GM19372 (cell line): ENCODE results near the gene SLC29A1.

ENCODE experiments used
- ATAC-seq: cut with Tn5 transposase; IDR thresholded peaks from one replicate; pipeline ENCODE4 v1.9.1; 2021; ENCODE audit warnings: mild to moderate bottlenecking, low read depth, moderate library complexity; ENCODE audit not compliant: unreplicated experiment

SLC29A1 gene

GRCh38 chr6:44234101-44235025 lies 11.0 kb downstream of the SLC29A1 start:
- no peak for ATAC-seq

DNA sequence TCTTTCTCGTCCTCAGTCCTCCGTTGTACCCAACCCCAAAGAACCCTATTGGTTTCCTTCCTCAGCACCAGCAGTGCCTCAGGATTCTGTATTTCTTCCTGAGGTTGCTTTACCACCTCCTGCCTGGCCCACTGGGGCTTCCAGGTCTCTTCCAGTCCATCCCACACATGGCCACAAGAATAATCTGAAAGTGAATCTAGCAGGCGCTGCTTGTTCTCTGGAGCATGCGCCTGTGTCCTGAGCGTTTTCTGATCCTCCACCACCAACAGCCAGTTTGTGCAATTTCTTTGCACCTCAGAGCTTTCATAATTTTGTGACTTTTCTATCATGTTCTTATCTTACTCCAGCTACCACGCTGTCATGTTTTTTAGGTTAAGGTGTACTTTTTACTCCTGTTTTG lies 11.9 kb downstream of the SLC29A1 start:
- no peak for ATAC-seq

DNA sequence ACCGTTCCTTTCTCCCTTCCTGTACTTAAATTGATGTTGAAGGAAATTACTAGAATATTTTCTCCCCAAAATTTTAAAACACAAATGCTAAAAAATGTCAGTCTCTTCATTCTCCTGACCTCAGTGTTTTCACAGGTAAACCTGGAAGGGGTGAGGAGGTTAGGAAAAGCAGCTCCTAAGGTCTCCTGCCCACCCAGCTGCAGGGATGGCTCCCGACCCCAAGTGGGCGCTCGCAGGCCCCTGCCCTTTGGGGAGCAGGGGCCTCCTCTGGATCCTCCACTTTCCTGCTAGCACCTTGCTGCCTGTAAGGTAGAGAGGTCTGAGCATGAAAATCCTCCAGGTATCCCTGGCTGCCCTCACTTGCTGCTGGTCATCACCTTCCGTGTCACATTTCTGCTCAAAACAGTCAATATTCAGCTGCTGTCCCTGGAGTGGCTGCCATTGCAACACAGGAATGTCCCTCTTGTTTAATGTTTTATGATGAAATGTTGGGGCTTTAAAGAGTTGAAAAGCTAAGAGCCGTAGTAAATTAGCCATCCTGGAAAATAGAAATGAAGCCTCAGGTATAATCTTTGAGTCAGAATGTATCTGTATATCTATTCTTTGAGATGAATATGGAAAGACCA lies 12.6 kb downstream of the SLC29A1 start:
- ATAC-seq = no peak

GRCh38 chr6:44237021-44237812 lies 13.8 kb downstream of the SLC29A1 start:
- ATAC-seq = peak; percentile 47

DNA sequence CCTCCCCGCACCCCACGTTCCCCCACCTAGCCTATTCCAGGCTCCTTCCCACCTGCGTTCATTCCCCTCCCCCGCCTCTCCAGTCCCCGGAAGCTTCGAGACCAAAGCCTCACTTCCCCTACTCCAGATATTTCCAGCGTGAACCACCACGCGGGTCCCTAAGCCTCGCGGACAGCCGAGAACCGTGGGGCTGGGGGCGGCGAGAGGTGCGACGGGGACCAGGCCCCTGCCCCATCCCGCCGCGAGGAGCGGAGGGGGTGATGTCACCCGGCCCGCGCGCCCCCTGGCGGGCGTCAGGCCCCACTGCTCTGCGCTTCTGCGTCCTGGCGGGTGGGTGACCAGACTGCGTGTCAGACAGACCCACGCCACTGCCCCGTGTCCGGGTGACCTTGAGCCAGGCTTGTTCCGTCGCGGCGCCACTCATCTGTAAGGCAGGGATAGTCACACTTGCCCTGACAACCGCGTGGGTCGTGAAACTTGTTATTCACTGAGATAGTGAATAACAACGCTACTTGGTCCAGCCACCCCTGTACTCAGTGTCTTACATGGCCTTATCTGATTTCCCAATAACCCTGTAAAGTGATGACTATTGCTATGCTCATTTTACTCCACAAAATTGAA lies 14.5 kb downstream of the SLC29A1 start:
- peak; percentile 91 for ATAC-seq

DNA sequence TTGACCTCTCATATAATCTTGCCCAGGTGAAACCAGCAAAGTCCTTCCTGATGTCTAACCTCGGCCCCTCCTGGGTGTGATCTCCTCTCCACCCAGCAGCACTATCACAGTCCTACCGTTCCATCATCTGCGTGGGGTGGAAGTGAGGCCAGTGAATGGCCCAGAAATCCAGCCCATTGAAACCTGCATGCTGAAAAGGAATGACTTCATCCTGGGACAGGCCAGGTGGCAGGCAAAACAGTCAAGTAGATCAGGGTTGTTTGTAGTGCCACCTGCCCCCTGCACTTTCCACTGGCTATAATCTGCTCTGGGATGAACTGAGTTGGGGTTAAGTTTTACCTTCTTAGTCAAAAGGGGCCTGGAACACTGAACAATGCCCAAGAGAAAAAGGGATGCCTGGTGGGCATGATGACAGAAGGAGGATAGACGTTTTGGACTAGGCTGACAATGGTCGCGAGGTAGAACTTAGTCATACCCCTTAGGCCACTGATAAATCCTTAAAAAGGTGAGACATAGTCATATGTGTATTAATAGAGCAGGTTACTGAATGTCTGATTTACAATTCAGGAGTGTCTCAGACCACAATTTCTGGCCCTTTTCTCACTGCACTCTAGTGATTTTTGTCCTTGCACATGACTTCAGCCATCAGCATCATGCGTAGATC lies 15.4 kb downstream of the SLC29A1 start:
- no peak for ATAC-seq

GRCh38 chr6:44243345-44243744 lies 19.9 kb downstream of the SLC29A1 start:
- ATAC-seq = no peak

GRCh38 chr6:44245391-44245911 lies 22.1 kb downstream of the SLC29A1 start:
- ATAC-seq = no peak

GRCh38 chr6:44245912-44246662 lies 22.7 kb downstream of the SLC29A1 start:
- ATAC-seq = peak; percentile 49

GRCh38 chr6:44246663-44247337 lies 23.4 kb downstream of the SLC29A1 start, which contains the start of gene HSP90AB1:
TSS of gene HSP90AB1 (plus strand) at chr6:44247101. CDS start at chr6:44248630, 1,529 bp downstream.
- ATAC-seq = peak; percentile 63

DNA sequence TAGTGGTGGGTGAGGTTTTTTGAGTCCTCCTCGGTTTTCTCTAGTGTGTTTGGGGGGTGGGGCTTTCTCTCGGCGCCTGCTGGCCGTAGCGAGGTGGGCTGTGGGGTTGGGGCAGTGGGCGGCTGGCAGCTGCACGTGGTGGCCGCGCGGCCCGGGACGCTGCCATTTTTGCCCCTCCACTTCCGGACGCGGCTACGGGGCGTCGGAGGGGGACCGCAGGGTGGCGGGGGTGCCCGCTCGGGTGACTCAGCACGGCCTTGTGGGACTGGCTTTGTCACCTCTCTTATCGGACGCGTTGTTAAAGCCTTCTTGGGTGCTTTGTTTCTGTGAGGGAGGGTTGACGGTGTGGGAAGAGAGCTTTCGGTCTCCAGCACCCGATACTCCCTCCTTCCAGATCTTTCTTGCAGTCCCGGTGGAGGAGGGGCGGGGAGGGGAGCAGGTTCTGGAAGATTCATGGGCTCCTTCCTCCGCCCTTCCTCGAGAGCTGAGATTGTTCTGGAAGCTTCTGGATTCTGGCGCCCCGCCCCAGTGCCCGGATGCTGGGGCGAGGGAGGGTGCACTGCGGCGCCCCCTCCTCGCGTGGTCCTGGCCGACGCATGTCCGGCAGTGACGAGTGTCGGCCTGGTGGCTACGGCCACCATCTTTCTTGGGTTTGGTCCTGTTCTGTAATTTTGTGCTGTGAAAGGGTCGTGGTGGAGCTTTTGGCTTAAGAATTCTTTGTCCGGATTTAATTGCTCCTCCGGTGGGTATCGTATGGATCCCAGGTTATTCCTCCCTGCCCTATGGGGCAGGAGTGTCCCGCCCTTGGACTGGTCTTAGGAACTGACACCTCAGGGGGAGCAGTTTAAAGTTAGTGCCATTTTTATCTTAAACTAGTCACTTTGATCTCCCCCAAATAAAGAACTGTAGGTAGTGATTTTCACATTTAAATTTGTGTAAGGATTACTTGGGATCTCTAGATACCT lies 24.2 kb downstream of the SLC29A1 start:
- ATAC-seq = peak; percentile 24

GRCh38 chr6:44248579-44248978 lies 25.2 kb downstream of the SLC29A1 start:
- ATAC-seq = no peak

DNA sequence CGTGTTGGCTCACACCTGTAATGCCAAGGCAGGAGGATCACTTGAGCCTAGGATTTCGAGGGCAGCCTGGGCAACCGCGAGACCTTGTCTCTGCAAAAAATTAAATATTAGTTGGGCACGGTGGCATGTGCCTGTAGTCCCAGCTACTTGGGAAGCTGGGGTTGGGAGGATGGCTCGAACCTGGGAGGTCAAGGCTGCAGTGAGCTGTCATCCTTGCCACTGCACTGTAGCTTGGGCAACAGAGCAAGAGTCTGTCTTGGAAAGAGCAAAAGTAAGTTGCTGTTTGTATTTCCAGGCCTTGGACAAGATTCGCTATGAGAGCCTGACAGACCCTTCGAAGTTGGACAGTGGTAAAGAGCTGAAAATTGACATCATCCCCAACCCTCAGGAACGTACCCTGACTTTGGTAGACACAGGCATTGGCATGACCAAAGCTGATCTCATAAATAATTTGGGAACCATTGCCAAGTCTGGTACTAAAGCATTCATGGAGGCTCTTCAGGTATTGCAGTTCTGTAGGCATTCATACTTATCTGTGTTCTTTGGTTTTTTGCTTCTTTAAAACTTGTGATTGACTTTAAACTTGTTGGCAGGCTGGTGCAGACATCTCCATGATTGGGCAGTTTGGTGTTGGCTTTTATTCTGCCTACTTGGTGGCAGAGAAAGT lies 25.8 kb downstream of the SLC29A1 start:
- no peak for ATAC-seq

GRCh38 chr6:44250067-44250717 lies 26.8 kb downstream of the SLC29A1 start:
- no peak for ATAC-seq

- ATAC-seq = no peak
These were observed 27.3 kb downstream of the SLC29A1 start for GRCh38 chr6:44250718-44251123.
